ENCODE data around the gene XPO6. TPM values are rescaled to one million over a fixed set of nuclear protein-coding genes. Genes with fewer than 3 reads are reported as not detected.

Gene XPO6
- total RNA-seq, 1 experiment from 2014 or later: 162 TPM

GRCh38 chr16:28205117-28205899, 6.5 kb downstream of the XPO6 start:
- Histone ChIP-seq H3K9me2 (ENCODE audit: insufficient read depth) (no peaks in the 10 kb centered on the region), H2AFZ (ENCODE audit: low read depth, low read length, poor library complexity, severe bottlenecking) (no peak overlapping the region), H3K9ac (ENCODE audit: low read length) (no peak overlapping the region), H3K27ac (ENCODE audit: low read depth, low read length) (no peak overlapping the region), H3K4me3 (replicated peaks in 1 of 2; ENCODE audit: low read depth in 1 of 2, low read length in 2 of 2) (no peak overlapping the region), H3K79me2 (ENCODE audit: insufficient read depth, low read length) (peaks cover 100% of the 10 kb centered on the region), H4K20me1 (ENCODE audit: insufficient read depth) (peaks cover 15% of the 10 kb centered on the region; the same call in 1 of the 2 replicates), H3K36me3 (ENCODE audit: control insufficient read depth in 1 of 2, insufficient read depth in 2 of 2, low read length in 2 of 2) (peaks cover 40 to 62% of the 10 kb centered on the region in 2 experiments), H3K27me3 (ENCODE audit: insufficient read depth, low read length) (no peaks in the 10 kb centered on the region), H3K4me2 (ENCODE audit: low read length) (no peak overlapping the region), H3K9me3 (ENCODE audit: control insufficient read depth in 1 of 2, insufficient read depth in 1 of 2, low read depth in 1 of 2, low read length in 2 of 2) (no peaks in the 10 kb centered on the region), H3K4me1 (ENCODE audit: control insufficient read depth in 1 of 2, insufficient read depth in 2 of 2, low read length in 2 of 2) (peaks cover 4 to 14% of the 10 kb centered on the region in 2 experiments; a peak in 3 of 4 replicates)
- BruUV-seq (replicated peaks): no TSS peak
- ChIA-PET POLR2A (no interaction called here), RAD21 (ENCODE audit: low non-redundant PET in 1 of 2, low total read pairs in 2 of 2, uncharacterized antibody in 2 of 2, unreplicated experiment in 2 of 2) (no interaction called here), CTCF (no interaction called here)
- TF ChIP-seq POLR2AphosphoS5 (IDR thresholded peaks at IDR 0.05; ENCODE audit: low read depth, low read length): no peak
- no peak for TF ChIP-seq CTCF (IDR thresholded peaks at IDR 0.05 in 2 of 3, conservative IDR thresholded peaks at IDR 0.05 in 1 of 3; ENCODE audit: borderline replicate concordance in 1 of 3, insufficient read depth in 1 of 3, low read depth in 2 of 3, low read length in 2 of 3)
- no peak for TF ChIP-seq MAX (IDR thresholded peaks at IDR 0.05)
- TF ChIP-seq POLR2A (IDR thresholded peaks at IDR 0.05; ENCODE audit: borderline replicate concordance, extremely low read depth, insufficient read depth, insufficient read length): no peak
- TF ChIP-seq SP1 (IDR thresholded peaks at IDR 0.05; ENCODE audit: low read depth): no peak
- TF ChIP-seq JUND (IDR thresholded peaks at IDR 0.05): no peak
- TF ChIP-seq CBX3 (IDR thresholded peaks at IDR 0.05; ENCODE audit: low read depth): no peak
- no peak for TF ChIP-seq ELF1 (IDR thresholded peaks at IDR 0.05; ENCODE audit: borderline replicate concordance, low read depth)
- no peak for TF ChIP-seq EZH2 (IDR thresholded peaks at IDR 0.05)
- TF ChIP-seq EZH2phosphoT487 (IDR thresholded peaks at IDR 0.05; ENCODE audit: borderline replicate concordance): no peak
- TF ChIP-seq ZFX (IDR thresholded peaks at IDR 0.05): no peak
- no peak for TF ChIP-seq REST (IDR thresholded peaks at IDR 0.05; ENCODE audit: low read depth)
- TF ChIP-seq SRF (IDR thresholded peaks at IDR 0.05; ENCODE audit: low read depth): no peak
- no peak for TF ChIP-seq CEBPB (IDR thresholded peaks at IDR 0.05; ENCODE audit: low read depth)
- intact Hi-C loops (cut with micrococcal nuclease): no loop called here
- DNase-seq (ENCODE audit: low read depth, low spot score) (no peak), ATAC-seq (no peak)

Measured in HCT116 (cell line).